Measurements from ENCODE around the gene CLEC19A.

DNA sequence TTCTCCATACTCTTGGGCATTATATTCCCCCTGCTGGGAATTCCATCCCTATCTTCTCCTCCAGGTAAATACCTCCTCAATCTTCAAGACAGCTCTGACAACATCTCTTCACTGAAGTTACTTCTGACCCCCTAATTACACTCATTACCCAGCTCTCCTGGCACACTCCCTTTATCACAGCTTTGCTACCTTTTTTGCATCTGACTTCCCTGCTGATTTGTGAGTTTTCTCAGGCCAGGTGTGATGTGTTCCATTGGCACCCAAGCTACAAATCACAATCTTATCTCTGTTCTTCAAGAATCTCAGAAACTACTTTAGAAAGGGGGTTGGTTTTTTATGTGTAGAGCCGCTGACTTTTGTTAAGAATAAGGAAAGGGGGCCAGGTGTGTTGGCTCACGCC is 14.0 kb downstream of the CLEC19A start:
- TF ChIP-seq, protein P1, sequence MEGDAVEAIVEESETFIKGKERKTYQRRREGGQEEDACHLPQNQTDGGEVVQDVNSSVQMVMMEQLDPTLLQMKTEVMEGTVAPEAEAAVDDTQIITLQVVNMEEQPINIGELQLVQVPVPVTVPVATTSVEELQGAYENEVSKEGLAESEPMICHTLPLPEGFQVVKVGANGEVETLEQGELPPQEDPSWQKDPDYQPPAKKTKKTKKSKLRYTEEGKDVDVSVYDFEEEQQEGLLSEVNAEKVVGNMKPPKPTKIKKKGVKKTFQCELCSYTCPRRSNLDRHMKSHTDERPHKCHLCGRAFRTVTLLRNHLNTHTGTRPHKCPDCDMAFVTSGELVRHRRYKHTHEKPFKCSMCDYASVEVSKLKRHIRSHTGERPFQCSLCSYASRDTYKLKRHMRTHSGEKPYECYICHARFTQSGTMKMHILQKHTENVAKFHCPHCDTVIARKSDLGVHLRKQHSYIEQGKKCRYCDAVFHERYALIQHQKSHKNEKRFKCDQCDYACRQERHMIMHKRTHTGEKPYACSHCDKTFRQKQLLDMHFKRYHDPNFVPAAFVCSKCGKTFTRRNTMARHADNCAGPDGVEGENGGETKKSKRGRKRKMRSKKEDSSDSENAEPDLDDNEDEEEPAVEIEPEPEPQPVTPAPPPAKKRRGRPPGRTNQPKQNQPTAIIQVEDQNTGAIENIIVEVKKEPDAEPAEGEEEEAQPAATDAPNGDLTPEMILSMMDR (IDR thresholded peaks at IDR 0.05; ENCODE audit: low read depth, low read length, poor library complexity, severe bottlenecking) = no peak
- no peak for TF ChIP-seq EZH2phosphoT487 (IDR thresholded peaks at IDR 0.05; ENCODE audit: borderline replicate concordance, low read length)
